ENCODE data around the gene DGKI.

DNA sequence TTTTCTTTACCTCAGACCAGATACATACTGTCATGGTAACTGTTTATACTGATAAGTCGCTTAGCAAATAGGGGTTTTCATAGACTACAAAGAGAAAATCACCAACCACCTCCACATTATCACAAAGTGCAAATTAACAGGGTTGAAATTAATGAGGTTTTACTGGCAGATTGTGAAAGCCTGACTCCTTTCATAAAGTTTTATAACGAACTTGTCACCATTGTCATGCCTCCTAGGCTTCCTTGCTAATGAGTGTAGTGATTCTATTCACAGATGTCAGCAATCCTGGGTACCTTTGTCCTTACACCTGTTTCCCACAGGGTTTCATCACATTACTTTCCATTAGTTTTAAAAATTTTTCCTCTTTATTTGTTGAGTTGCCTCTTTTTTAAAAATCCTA is 361.0 kb downstream of the DGKI start:
- TF ChIP-seq, protein P1, sequence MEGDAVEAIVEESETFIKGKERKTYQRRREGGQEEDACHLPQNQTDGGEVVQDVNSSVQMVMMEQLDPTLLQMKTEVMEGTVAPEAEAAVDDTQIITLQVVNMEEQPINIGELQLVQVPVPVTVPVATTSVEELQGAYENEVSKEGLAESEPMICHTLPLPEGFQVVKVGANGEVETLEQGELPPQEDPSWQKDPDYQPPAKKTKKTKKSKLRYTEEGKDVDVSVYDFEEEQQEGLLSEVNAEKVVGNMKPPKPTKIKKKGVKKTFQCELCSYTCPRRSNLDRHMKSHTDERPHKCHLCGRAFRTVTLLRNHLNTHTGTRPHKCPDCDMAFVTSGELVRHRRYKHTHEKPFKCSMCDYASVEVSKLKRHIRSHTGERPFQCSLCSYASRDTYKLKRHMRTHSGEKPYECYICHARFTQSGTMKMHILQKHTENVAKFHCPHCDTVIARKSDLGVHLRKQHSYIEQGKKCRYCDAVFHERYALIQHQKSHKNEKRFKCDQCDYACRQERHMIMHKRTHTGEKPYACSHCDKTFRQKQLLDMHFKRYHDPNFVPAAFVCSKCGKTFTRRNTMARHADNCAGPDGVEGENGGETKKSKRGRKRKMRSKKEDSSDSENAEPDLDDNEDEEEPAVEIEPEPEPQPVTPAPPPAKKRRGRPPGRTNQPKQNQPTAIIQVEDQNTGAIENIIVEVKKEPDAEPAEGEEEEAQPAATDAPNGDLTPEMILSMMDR (IDR thresholded peaks at IDR 0.05) = no peak
- no peak for TF ChIP-seq EZH2phosphoT487 (IDR thresholded peaks at IDR 0.05)
- TF ChIP-seq EZH2 (IDR thresholded peaks at IDR 0.05) = no peak

All from neural progenitor cell (in vitro differentiated cells).